ENCODE data around the gene KLHL9.

Gene KLHL9

GRCh38 chr9:21348430-21348970 lies 13.3 kb upstream of the KLHL9 start:
- Histone ChIP-seq H3K4me3 (IDR thresholded peaks at IDR 0.05; ENCODE audit: insufficient read depth, low read depth, low read length) (no peak overlapping the region), H3K4me1 (ENCODE audit: low read depth, poor library complexity, severe bottlenecking) (no peaks in the 10 kb centered on the region), H3K79me2 (ENCODE audit: insufficient read depth, low read depth) (no peaks in the 10 kb centered on the region), H3K27ac (no peak overlapping the region), H3K27me3 (ENCODE audit: insufficient read depth, low read depth) (no peaks in the 10 kb centered on the region), H3K36me3 (ENCODE audit: insufficient read depth) (no peaks in the 10 kb centered on the region), H3K9ac (no peak overlapping the region), H4K20me1 (ENCODE audit: insufficient read depth) (no peaks in the 10 kb centered on the region), H3K4me2 (no peak overlapping the region), H2AFZ (ENCODE audit: low read depth) (no peak overlapping the region)
- TF ChIP-seq CTCF (conservative IDR thresholded peaks at IDR 0.05; ENCODE audit: low read depth, low read length): no peak

GRCh38 chr9:21340735-21341134 lies 5.5 kb upstream of the KLHL9 start:
- Histone ChIP-seq H3K4me2 (no peak overlapping the region), H3K4me3 (IDR thresholded peaks at IDR 0.05; ENCODE audit: insufficient read depth, low read depth, low read length) (no peak overlapping the region), H4K20me1 (ENCODE audit: insufficient read depth) (no peaks in the 10 kb centered on the region), H3K27ac (no peak overlapping the region), H3K4me1 (ENCODE audit: low read depth, poor library complexity, severe bottlenecking) (peaks cover 5% of the 10 kb centered on the region), H3K9ac (no peak overlapping the region), H3K27me3 (ENCODE audit: insufficient read depth, low read depth) (no peaks in the 10 kb centered on the region), H3K36me3 (ENCODE audit: insufficient read depth) (no peaks in the 10 kb centered on the region), H2AFZ (ENCODE audit: low read depth) (no peak overlapping the region), H3K79me2 (ENCODE audit: insufficient read depth, low read depth) (no peaks in the 10 kb centered on the region)
- TF ChIP-seq CTCF (conservative IDR thresholded peaks at IDR 0.05; ENCODE audit: low read depth, low read length): no peak

- H2AFZ ChIP-seq (ENCODE audit: low read depth): no peak overlapping the region
- peaks cover 35% of the 10 kb centered on the region for H3K79me2 ChIP-seq (ENCODE audit: insufficient read depth, low read depth)
- TF ChIP-seq CTCF (conservative IDR thresholded peaks at IDR 0.05; ENCODE audit: low read depth, low read length): no peak
- H3K27me3 ChIP-seq (ENCODE audit: insufficient read depth, low read depth): no peaks in the 10 kb centered on the region
- H3K27ac ChIP-seq: no peak overlapping the region
- no peak overlapping the region for H3K9ac ChIP-seq
- H3K4me1 ChIP-seq (ENCODE audit: low read depth, poor library complexity, severe bottlenecking): peaks cover 23% of the 10 kb centered on the region
- H3K4me3 ChIP-seq (IDR thresholded peaks at IDR 0.05; ENCODE audit: insufficient read depth, low read depth, low read length): no peak overlapping the region
- no peaks in the 10 kb centered on the region for H4K20me1 ChIP-seq (ENCODE audit: insufficient read depth)
- H3K4me2 ChIP-seq: no peak overlapping the region
- H3K36me3 ChIP-seq (ENCODE audit: insufficient read depth): no peaks in the 10 kb centered on the region
These were observed 1.3 kb upstream of the KLHL9 start for GRCh38 chr9:21336457-21336856.

GRCh38 chr9:21333226-21333625 lies 2.0 kb downstream of the KLHL9 start:
- H3K27me3 ChIP-seq (ENCODE audit: insufficient read depth, low read depth): no peaks in the 10 kb centered on the region
- no peaks in the 10 kb centered on the region; the same call in 1 of the 2 replicates for H4K20me1 ChIP-seq (ENCODE audit: insufficient read depth)
- H3K36me3 ChIP-seq (ENCODE audit: insufficient read depth): no peaks in the 10 kb centered on the region
- no peak overlapping the region for H3K9ac ChIP-seq
- no peak overlapping the region for H3K4me3 ChIP-seq (IDR thresholded peaks at IDR 0.05; ENCODE audit: insufficient read depth, low read depth, low read length)
- peaks cover 29% of the 10 kb centered on the region for H3K4me1 ChIP-seq (ENCODE audit: low read depth, poor library complexity, severe bottlenecking)
- H3K27ac ChIP-seq: no peak overlapping the region
- H3K4me2 ChIP-seq: peak overlapping the region; percentile 58; the same call in 1 of the 2 replicates
- H2AFZ ChIP-seq (ENCODE audit: low read depth): no peak overlapping the region
- H3K79me2 ChIP-seq (ENCODE audit: insufficient read depth, low read depth): peaks cover 51% of the 10 kb centered on the region
- TF ChIP-seq CTCF (conservative IDR thresholded peaks at IDR 0.05; ENCODE audit: low read depth, low read length): no peak
